Osteoblast (primary cell): ENCODE data around the gene DNAJB2. TPM values are rescaled to one million over a fixed set of nuclear protein-coding genes. Genes with fewer than 3 reads are reported as not detected.
"Not testable (repeated sequence)": the region's sequence is repeated elsewhere in the genome, so short reads cannot be mapped to it uniquely, and the experiment has no call there.

Source experiments
- DNase-seq: peaks from one replicate; pipeline ENCODE4 v3.0.0; 2011; ENCODE audit warnings: low spot score, mixed read lengths; ENCODE audit not compliant: insufficient read length; ENCODE audit errors: missing footprints
- H2AFZ ChIP-seq: 2 replicates; pipeline ENCODE4 v1.6.0; 2011; ENCODE audit warnings: mild to moderate bottlenecking, low read length
- H3K27ac ChIP-seq: 2 replicates; pipeline ENCODE4 v1.5.1; 2011; ENCODE audit warnings: mild to moderate bottlenecking, low read depth, low read length, moderate library complexity
- H3K27me3 ChIP-seq: 2 replicates; pipeline ENCODE4 v1.6.0; 2012; ENCODE audit warnings: mild to moderate bottlenecking, control low read depth, inconsistent platforms, low read length, moderate library complexity; ENCODE audit not compliant: insufficient read depth
- H3K36me3 ChIP-seq: 2 replicates; pipeline ENCODE4 v1.5.1; 2011; ENCODE audit warnings: mild to moderate bottlenecking, low read length, control low read depth, moderate library complexity; ENCODE audit not compliant: insufficient read depth
- H3K4me1 ChIP-seq: 2 replicates; pipeline ENCODE4 v1.5.1; 2011; ENCODE audit warnings: mild to moderate bottlenecking, low read length, control low read depth, moderate library complexity; ENCODE audit not compliant: insufficient read depth
- H3K4me2 ChIP-seq: 2 replicates; pipeline ENCODE4 v1.6.0; 2011; ENCODE audit warnings: mild to moderate bottlenecking, low read length; ENCODE audit not compliant: insufficient read depth
- H3K4me3 ChIP-seq: fragments of 200-600 bp; sonication (generic); 3 replicates; pipeline ENCODE4 v1.5.1; 2012; ENCODE audit warnings: mild to moderate bottlenecking, low read length, inconsistent platforms; ENCODE audit not compliant: insufficient read depth
- H3K79me2 ChIP-seq: 2 replicates; pipeline ENCODE4 v1.6.0; 2012; ENCODE audit warnings: mild to moderate bottlenecking, low read length, control low read depth, inconsistent platforms; ENCODE audit not compliant: insufficient read depth
- H3K9me3 ChIP-seq: 2 replicates; pipeline ENCODE4 v1.5.1; 2011; ENCODE audit warnings: low read depth, low read length, control low read depth
- H4K20me1 ChIP-seq: 2 replicates; pipeline ENCODE4 v1.6.0; 2012; ENCODE audit warnings: mild to moderate bottlenecking, low read length, control low read depth; ENCODE audit not compliant: insufficient read depth
- total RNA-seq: library from RNA; depleted of rRNA; stranded (reverse); fragments of >200 nt; gene quantifications from 2 replicates; pipeline ENCODE4 v1.2.3, GENCODE V29; 2012
- TF ChIP-seq, protein P1 (sequence below): IDR thresholded peaks from 2 replicates; pipeline ENCODE4 v1.5.1; 2011; ENCODE audit warnings: mild to moderate bottlenecking, low read depth, low read length, moderate library complexity; ENCODE audit errors: extremely low read depth

The DNAJB2 gene
- total RNA-seq, 1 donor, result 41.3 TPM

DNA sequence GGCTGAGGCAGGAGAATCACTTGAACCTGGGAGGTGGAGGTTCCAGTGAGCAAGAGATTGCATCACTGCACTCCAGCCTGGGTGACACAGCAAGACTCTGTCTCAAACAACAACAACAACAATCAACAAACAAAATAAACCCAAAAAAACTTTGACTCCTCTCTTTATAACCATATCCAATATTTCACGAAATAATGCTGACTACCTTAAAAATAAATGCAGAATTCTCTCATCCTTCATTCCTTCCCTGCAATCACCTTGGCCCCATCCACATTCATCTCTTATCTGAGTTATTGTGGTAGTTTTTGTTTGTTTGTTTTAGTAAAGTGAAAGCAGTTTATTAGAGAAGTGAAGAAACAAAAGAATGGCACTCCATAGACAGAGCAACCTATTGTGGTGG, 26.9 kb downstream of the DNAJB2 start:
- H4K20me1 ChIP-seq, result no peaks in the 10 kb centered on the region
- H2AFZ ChIP-seq, result no peak overlapping the region
- no peak overlapping the region for H3K4me2 ChIP-seq
- H3K27me3 ChIP-seq, result peaks cover 46% of the 10 kb centered on the region
- no peaks in the 10 kb centered on the region for H3K36me3 ChIP-seq
- H3K9me3 ChIP-seq, result no peaks in the 10 kb centered on the region
- TF ChIP-seq, protein P1, sequence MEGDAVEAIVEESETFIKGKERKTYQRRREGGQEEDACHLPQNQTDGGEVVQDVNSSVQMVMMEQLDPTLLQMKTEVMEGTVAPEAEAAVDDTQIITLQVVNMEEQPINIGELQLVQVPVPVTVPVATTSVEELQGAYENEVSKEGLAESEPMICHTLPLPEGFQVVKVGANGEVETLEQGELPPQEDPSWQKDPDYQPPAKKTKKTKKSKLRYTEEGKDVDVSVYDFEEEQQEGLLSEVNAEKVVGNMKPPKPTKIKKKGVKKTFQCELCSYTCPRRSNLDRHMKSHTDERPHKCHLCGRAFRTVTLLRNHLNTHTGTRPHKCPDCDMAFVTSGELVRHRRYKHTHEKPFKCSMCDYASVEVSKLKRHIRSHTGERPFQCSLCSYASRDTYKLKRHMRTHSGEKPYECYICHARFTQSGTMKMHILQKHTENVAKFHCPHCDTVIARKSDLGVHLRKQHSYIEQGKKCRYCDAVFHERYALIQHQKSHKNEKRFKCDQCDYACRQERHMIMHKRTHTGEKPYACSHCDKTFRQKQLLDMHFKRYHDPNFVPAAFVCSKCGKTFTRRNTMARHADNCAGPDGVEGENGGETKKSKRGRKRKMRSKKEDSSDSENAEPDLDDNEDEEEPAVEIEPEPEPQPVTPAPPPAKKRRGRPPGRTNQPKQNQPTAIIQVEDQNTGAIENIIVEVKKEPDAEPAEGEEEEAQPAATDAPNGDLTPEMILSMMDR, result no peak
- H3K4me1 ChIP-seq, result no peaks in the 10 kb centered on the region
- H3K79me2 ChIP-seq, result no peaks in the 10 kb centered on the region
- no peak for DNase-seq
- H3K4me3 ChIP-seq, result no peak overlapping the region
- H3K27ac ChIP-seq, result no peak overlapping the region

DNA sequence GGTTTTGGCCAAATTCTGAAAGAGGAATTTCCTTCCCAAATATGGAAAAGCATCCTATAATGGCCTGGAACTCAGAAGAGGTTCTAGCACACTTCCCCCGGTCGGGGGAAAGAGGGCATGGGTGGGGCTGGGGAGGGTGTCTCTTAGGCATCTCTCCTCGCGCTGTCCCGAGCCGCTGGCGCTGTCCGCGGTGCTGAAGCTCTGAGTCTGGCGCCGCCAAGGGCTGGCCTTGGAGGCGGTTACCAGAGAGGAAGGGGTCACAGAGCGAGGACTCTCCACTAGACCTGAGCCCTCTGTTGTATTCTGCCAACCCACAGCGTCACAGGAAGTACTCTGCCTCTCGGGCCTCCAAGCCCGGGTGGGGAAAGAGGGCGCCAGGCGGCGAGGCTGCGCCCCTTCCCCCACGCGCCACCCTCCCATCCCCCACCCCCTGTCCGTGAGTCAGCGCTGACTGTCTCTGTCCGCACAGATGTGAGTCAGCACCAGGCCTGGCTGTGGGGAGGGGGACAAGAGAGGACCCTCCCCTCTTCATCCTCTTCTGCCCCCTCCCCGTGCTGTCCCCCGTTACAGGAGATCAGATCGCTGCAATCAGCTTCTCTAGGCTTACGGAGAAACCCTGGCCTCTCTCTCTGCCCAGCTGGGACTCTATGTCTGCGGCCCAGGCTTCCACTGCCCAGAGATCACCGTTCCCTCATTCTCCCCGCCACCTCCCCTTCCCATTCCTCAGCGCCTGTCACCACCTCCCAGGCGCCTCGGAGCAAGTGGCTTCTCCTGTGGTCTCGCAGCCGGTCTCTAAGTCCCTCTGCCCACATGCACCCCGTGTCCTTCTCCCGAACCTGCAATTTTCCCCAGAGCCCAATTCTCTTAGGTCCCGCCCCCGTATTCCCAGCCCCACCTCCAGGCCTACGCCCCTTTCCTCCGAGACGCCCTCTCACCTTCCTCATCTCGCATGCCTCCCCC, 29.3 kb downstream of the DNAJB2 start:
- H3K4me1 ChIP-seq, result no peaks in the 10 kb centered on the region
- DNase-seq, result peak; percentile 98
- H3K9me3 ChIP-seq, result no peaks in the 10 kb centered on the region
- H3K4me2 ChIP-seq, result peak overlapping the region; percentile 66
- no peak overlapping the region for H2AFZ ChIP-seq
- H4K20me1 ChIP-seq, result no peaks in the 10 kb centered on the region
- no peaks in the 10 kb centered on the region for H3K79me2 ChIP-seq
- peaks cover 27% of the 10 kb centered on the region for H3K27me3 ChIP-seq
- no peaks in the 10 kb centered on the region for H3K36me3 ChIP-seq
- H3K4me3 ChIP-seq, result peak overlapping the region; percentile 47
- TF ChIP-seq, protein P1, result no peak
- H3K27ac ChIP-seq, result no peak overlapping the region

DNA sequence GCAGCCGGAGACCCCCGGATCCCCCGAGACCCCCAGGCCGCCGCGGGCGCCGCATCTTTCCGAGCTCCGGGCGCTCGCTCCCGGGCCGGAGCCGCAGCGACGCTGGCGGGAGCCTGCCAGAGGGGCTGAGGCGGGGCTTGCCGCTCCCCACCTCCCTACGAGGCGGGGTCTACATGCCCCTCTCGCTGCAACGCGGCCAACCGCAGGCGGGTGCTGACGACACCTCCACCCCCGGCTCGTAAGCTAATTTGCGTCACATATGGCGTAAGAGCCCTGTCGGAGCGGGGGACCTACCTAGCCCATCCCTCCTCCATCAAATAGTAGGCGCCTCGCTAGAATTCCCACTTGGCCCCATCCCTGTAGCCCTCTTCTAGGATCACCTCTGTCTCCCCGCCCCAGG, 30.1 kb downstream of the DNAJB2 start, which contains the start of gene PTPRN:
Gene PTPRN (minus strand): TSS at position 124 of the 400 bp plus-strand sequence. CDS start 69 bp downstream, at position 55.
- H2AFZ ChIP-seq, result no peak within 1 kb of the TSS
- H3K36me3 ChIP-seq, result no peaks in the 10 kb centered on the region
- no peaks in the 10 kb centered on the region for H3K79me2 ChIP-seq
- no peaks in the 10 kb centered on the region for H3K4me1 ChIP-seq
- no peaks in the 10 kb centered on the region for H3K9me3 ChIP-seq
- H3K4me2 ChIP-seq, result peak within 1 kb of the TSS; percentile 66
- no peak within 1 kb of the TSS for H3K27ac ChIP-seq
- no peak for DNase-seq
- H3K27me3 ChIP-seq, result peaks cover 22% of the 10 kb centered on the region
- H3K4me3 ChIP-seq, result peak within 1 kb of the TSS; percentile 47
- TF ChIP-seq, protein P1, result no peak
- no peaks in the 10 kb centered on the region for H4K20me1 ChIP-seq

DNA sequence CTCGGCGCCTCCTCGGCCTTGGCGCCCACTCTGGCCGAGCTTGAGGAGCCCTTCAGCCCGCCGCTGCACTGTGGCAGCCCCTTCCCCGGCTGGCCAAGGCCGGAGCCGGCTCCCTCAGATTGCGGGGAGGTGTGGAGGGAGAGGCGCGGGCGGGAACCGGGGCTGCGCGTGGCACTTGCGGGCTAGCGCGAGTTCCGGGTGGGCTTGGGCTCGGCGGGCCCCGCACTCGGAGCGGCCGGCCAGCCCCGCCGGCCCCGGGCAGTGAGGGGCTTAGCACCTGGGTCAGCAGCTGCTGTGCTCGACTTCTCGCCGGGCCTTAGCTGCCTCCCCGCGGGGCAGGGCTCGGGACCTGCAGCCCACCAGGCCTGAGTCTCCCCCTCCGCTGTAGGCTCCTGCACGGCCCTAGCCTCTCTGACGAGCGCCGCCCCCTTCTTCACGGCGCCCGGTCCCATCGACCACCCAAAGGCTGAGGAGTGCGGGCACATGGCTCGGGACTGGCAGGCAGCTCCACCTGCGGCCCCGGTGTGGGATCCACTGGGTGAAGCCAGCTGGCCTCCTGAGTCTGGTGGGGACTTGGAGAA, 33.6 kb downstream of the DNAJB2 start:
- H3K79me2 ChIP-seq, H3K9me3 ChIP-seq, H3K4me2 ChIP-seq, H2AFZ ChIP-seq, H4K20me1 ChIP-seq, DNase-seq, H3K27ac ChIP-seq, H3K4me3 ChIP-seq, H3K36me3 ChIP-seq, H3K4me1 ChIP-seq: not testable (repeated sequence)
- peaks cover 22% of the 10 kb centered on the region for H3K27me3 ChIP-seq
